GM12891 (cell line): ENCODE measurements around the gene DHDDS.

Source experiments
- POLR2A ChIP-seq: IDR thresholded peaks from 2 replicates; pipeline ENCODE4 v1.6.1; 2011; ENCODE audit warnings: low read depth, low read length, control low read depth
- POLR2AphosphoS5 ChIP-seq: IDR thresholded peaks from 2 replicates; pipeline ENCODE4 v1.6.1; 2011; ENCODE audit warnings: low read depth, low read length, control low read depth
- SPI1 ChIP-seq: IDR thresholded peaks from 2 replicates; pipeline ENCODE4 v1.6.1; 2011; ENCODE audit warnings: low read depth, low read length, control low read depth
- TAF1 ChIP-seq: IDR thresholded peaks from 2 replicates; pipeline ENCODE4 v1.6.1; 2011; ENCODE audit warnings: low read depth, low read length, control low read depth

DNA sequence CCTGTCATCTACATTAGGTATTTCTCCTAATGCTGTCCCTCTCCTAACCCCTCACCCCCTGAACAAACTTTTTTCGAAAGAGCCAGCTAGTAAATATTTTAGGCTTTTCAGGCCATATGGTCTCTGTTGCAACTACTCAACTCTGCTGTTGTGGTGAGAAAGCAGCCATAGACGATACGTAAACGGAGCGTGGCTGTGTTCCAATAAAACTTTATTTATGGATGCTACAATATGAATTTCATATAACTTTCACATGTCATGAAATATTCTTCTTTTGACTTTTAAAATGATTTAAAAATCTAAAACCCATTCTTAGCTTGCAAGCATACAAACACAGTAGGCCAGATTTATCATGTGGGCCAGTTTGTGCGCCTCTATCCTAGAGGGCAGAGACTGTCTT, 86.2 kb downstream of the DHDDS start:
- TF ChIP-seq POLR2A, result no peak
- TF ChIP-seq POLR2AphosphoS5, result no peak
- TF ChIP-seq SPI1, result no peak
- no peak for TF ChIP-seq TAF1
